GM21737 (cell line): ENCODE measurements around the gene SNX2.
A peak's percentile ranks its signal among the peaks of the same experiment; 100 is the strongest.

Experiments
- ATAC-seq: cut with Tn5 transposase; IDR thresholded peaks from one replicate; pipeline ENCODE4 v1.9.1; 2021; ENCODE audit warnings: mild to moderate bottlenecking, moderate library complexity; ENCODE audit not compliant: unreplicated experiment

The SNX2 gene

DNA sequence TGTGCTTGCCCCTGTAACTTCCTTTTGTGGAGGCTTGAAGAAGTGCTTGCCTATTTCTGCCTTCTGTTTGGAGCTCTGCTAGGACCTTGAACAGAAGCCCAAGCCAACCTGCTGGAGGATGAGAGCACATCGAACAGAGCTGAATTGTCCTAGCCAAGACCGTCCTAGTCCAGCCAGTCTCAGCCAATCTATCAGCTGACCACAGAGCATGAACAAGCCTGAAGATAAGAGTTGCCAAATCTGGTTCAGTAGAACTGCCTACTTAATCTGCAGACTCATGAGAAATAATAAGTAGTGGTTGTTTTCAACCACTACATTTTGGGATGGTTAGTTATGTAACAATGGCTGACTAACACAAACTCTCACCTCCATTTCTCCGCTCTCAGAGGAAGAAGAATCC lies 4.4 kb upstream of the SNX2 start:
- no peak for ATAC-seq

DNA sequence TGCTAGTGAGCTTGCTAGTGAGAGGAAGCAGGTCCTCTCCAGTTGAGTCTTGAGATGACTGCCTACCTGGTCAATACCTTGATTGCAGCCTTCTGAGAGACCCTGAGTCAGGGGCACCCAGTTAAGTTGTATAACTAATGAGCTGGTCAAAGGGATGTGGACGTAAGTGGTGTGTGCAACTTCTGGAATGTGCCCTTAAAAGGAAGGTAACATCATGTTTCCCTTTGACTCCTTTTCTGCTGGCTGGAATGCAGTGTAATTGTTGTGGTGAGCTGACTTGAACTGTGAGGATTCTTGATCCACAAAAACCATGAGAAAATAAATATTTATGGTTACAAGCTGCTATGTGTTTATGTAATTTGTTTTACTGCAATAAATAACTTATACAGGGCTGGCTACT lies 2.4 kb upstream of the SNX2 start:
- ATAC-seq: no peak

DNA sequence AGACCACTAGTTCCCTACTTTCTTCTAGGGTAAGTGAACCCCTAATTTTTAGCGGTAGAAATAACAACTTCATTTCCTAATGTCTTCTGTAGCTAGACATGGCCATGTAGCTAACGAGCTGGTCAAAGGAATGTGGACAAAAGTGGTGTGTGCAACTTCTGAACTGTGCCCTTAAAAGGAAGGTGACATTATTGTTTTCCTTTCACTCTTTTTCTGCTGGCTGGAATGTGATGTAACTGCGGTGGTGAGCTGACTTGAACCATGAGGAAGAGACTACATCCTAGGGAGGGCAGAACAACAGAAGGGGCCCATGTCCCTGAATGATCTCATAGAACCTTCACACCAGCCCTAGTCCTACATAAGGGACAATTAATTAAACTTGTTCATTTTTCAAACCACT lies 1.3 kb upstream of the SNX2 start:
- no peak for ATAC-seq

DNA sequence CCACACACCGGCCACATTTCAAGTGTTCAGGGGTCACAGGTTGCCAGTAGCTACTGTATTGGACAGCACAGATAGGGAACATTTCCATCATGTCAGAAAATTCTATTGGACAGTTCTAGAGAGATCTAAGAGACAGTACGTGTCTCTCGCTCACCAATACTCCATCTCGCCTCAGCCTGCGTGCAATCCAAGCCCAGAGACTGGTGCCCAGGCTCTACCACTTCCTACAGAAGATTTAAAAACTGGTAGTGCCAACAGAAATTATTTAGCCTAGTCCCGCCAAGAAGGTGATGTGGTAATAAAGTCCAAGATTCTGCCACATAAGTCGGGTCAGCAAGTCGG lies 390 bp upstream of the SNX2 start:
- ATAC-seq: peak; percentile 36

DNA sequence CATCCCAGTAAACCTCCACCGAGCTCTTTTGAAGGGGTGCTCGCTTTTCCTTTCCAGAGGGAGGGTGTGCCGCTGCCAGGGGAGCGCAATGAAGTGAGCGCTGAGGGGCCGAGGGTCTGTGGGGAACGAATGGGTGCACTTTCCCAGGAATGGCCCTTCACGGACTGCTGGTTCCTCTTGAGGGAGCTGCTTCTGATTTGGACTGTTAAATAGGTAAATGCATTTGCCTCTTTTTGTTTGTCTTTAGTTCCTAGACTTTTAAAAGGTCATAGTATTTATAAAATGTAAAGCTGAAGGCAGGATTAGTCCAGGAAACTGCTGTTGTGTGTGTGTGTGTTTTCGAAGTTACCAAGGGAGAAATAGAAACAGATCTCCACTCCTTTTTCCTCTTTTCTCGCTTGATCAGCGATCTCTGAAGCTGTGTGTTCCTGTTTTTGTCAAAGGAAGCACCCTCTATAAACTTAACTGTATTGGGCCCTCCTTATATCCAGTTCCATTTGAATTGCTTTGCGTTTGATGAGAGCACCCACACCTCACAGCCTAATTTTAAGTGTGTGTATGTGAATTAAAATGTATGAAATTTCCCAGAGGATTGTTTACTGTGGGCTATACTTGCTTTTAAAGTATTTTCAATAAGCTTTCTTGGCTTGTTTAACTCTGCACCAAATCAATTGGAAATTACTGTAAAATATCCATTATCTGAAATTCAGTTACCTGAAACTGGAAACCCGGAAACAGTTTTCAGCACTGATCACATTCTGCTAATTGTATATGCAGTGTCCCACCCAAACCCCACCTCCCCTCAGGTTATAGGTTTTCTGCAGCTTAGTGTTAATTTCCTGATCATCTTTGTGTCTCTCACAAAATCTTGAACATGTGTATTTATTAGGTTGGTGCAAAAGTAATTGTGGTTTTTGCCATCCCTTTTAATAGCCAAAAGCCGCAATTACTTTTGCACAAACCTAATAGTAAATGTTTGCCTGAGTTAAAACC lies 966 bp downstream of the SNX2 start:
- ATAC-seq: peak; percentile 4

DNA sequence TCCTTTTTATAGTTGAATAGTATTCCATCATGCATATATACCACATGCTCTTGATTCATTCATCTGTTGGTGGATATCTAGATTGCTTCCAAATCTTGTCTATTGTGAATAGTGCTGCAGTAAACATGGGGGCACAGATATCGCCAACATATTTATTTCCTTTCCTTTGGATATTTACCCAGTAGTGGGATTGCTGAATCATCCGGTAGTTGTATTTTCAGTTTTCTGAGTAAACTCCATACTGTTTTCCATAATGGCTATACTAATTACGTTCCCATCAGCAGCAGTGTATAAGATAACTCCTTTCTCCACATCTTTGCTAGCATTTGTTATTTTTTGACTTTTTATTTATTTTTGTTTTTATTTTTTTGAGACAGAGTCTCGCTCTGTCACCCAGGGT lies 3.3 kb downstream of the SNX2 start:
- ATAC-seq: no peak

DNA sequence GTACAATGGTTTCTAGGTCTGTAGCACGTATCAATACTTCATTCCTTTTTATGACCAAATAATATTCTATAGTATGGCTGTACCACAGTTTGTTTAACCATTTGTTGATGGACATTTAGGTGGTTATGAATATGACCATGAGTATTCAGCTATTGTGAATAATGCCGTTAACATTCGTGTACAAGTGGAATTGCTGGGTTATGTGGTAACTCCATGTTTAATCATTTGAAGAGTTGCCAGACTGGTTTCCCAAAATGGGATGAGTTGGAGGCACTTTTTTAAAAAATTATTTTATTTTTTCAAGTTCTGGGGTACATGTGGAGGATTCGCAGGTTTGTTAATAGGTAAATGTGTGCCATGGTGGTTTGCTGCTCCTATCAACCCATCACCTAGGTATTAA lies 4.6 kb downstream of the SNX2 start:
- ATAC-seq: no peak

DNA sequence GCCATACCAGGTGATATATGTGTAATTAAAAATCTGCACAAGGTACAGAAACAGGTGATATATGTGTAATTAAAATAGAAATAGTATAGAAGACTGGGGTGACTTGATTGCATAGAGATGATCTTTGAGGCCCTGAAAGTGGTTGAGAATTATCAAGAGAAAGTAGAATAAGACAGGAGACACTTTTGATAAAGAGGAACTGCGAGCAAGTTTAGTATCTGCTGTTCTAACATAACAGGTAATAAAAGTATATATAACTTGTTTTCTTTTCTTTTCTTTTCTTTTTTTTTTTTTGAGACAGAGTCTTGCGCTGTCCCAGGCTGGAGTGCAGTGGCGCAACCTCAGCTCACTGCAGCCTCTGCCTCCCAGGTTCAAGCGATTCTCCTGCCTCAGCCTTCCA lies 5.4 kb downstream of the SNX2 start:
- no peak for ATAC-seq

DNA sequence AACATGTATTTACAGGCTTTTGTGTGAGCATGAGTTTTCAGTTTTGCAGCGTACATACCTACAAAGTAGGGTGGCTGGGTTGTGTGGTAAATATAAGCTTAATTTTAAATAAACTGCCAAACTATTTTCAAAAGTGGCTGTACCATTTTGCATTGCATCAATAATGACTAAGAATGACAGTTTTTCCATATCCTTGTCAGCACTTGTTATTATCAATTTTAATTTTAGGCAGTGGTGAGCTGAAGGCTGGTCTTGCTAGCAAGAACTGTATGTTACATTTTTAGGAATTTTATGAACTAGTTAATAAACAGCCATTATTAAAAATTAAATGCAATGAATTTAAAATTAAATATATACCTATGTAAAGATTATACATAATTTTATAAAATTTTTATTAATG lies 6.6 kb downstream of the SNX2 start:
- no peak for ATAC-seq

DNA sequence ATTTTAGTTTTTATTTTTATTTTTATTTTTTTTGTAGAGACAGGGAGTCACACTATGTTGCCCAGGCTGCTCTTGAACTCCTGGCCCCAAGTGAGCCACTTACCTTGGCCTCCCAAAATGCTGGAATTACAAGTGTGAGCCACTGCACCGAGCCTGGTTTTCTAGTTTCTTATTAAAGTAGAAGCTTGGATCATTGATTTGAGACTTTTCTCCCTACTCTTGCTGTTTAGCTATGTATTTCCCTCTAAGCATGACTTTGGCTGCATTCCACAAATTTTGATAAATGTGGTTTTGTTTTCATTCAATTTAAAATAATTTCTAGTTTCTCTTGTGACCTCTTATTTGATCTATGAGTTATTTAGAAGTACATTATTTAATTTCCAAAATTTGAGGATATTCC lies 10.4 kb downstream of the SNX2 start:
- no peak for ATAC-seq

DNA sequence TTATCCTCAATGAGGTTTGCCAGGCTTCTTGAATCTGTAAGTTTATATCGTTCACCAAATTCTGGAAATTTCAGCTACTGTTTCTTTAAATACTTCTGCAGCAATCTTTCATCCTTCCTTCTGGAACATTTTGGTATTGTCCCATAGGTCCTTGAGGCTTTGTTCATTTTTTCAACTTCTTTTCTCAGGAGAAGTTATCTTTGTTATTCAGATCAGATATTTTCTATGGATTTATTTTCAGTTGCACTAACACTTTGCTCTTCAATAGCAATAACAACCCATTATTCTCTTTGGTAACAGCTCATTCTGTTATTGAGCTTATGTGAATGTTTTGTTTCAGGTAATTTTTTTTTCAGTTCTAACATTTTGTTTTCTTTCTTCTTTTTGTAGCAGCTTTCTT lies 13.5 kb downstream of the SNX2 start:
- no peak for ATAC-seq

DNA sequence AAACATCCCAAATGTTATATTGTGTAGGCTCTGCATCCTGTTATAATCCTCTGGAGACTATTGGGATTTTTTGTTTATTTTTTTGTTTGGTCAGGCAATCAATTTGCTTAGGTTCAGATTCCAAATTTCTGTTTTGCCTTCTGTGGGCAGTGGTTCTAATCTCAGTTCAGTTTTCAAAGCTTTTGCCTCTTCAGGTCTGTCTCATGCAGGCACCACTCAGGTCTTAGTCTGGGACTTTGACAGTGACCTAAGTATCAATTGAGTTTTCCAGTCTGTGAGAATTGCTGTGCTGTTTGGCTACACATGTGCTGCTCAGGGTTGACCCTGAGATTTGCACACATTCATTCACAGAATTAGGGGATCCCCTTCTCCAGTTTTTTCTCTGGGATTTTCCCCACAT lies 14.1 kb downstream of the SNX2 start:
- ATAC-seq: no peak

DNA sequence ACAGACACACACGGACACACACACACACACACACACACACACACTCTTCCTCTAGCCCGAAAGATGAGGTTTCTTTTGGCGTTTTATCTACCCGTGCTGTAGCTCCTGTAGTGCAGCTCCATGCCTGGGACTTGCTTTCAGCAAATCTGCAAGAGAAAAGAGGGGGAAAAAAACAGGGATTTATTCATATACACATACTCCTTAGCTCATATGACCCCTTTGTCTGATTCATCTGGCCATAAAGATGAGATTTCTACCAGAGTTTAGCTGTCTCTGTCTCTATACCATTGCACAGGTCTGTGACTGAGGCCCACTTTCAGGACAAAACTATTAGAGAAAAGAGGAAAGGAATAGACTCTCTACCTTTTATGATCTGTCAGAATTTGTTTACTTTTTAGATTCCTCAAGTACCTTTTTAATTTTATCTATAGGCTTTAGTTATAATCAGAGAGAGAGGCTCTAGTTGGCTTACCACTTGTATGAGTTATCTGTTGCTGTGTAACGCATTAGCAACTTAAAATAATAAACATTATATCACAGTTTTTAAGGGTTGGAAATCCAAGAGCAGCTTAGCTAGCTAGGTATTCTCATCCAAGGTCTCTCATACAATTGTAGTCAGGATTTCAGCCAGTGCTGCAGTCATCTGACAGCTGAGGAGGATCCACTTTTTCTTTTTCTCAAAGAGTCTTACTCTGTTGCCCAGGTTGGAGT lies 14.7 kb downstream of the SNX2 start:
- ATAC-seq: no peak

DNA sequence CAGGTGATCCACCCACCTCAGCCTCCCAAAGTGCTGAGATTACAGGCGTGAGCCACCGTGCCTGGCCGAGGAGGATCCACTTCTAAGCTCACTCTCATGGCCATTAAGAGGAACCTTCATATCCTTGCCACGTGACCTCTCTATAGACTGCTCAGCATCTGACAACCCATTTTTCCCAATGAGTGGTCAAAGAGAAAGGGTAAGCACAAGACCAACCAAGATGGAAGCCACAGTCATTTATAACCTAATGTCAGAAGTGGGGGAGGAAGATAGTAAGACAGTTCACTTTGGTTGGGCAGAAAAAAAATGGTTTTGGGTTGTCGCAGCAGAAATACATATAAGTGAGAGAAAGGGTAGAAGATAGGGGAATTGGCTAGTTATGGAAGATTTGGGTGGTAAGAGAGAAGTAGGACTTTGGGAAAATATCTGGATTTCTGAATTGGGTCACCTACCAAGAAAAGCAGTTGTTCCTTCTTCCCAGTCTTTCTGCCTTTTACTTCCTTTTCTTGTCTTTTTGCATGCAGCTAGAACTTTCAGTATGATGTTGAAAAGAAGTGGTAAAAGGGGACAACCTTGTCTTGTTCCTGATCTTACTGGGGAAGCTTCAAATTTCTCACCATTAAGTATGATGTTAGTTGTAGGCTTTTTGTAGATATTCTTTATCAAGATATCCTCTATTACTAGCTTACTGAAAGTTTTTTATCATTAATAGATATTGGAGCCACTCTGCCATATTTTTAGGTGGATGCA lies 15.6 kb downstream of the SNX2 start:
- ATAC-seq: no peak

DNA sequence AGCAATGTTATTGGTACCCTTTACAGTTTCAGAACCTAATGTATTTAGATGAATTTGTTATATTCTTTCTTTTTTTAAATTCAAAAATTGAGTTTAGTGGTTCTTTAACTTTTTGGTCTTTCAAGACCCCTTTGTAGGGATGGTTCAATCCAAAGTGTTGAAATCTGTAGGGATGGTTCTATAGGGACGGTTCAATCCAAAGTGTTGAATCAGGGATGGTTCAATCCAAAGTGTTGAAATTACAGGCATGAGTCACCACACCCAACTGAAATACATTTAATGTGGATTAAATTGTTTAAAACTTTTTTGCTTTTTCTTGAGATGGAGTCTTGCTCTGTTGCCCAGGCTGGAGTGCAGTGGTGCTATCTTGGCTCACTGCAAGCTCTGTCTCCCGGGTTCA lies 30.6 kb downstream of the SNX2 start:
- ATAC-seq: no peak

DNA sequence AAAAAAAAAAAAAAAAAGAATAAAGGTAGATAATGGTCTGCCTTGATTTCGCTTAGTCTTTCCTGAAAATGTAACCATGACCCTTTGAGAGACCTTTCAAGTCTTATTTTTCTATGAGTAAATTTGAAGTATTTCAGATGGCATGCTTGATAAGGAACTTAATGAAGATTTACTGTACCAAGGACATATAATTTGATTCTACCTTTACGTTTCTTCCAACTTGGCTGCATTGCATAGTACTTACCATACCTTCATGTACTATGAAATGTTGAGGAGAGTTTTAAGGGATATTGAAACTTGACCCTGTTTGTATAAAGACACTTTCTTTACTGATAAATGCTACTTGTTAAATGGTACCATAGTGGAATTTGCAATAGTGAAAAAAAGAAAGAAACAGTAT lies 35.5 kb downstream of the SNX2 start:
- ATAC-seq: no peak

DNA sequence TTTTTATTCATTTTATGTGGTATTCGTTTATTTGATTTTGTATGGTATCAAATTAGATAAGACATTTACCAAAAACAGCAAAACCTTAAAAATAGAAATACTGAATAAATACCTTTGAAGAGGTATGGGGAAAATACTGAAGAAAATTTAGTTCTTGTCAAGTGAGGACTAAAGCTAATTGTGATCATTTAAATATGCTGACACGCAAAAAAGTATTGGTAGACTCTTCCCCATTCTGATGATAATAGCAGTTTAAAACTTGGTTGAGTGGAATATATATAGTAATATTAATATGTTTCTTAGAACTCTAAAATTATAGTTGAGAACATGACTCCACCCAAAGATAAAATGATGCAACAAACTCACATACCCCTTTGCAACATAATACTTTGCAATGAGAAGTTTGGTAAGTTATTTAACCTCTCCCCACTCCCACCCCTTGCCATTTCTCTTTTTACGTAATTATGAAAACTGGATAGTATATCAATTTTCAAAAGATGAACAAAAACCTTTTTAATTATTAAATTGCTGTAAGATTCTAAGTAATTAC lies 40.4 kb downstream of the SNX2 start:
- ATAC-seq: no peak

DNA sequence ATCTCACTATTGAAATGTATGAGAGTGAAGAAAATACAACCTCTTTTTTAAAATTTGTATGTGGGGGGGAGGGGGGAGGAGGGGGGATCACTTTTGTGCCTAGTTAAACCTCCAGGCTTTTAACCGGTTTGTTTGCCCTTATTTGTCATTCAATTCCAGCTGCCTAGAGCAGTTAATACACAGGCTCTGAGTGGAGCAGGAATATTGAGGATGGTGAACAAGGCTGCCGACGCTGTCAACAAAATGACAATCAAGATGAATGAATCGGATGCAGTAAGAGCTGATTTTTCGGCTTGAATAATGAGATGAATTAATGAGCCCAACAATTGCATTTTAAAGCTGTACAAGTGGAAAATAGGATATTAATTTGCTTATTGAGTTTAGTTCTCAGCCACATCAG lies 41.9 kb downstream of the SNX2 start:
- ATAC-seq: no peak

DNA sequence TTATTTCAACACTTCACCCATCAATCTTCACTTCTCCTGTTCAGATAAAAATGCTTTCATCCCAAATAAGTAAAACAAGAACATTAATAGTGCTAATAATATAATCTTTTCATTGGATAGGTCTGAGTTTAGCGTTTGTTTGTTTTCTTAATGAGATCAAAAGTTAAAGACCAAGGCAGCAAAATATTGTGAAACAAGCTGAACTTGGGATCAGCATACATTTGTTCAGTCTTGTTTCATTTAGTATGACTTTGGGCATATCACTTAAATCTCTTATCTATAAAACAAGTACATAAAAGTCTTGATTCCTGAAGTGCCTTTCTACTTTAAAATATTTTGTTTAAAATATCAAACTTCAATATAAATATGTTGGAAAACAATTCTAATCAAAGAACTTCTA lies 57.1 kb downstream of the SNX2 start:
- ATAC-seq: no peak

DNA sequence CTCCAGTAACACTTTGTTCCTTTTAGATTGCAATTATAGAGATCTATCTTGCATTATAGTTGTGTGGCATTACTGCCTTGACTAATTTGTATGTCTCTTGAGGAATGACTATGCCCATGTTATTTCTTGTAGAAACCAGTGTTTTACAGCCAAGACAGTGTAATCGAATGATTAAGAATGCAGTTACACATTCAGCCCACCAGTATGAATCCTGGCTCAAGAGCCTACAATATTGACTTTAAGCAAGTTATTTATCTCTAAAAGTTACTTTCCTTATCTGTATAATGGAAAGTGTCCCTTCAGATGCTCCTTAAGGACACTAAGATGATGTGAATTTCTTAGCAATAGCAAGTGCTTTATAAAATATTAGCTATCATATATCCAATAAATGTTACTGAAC lies 60.8 kb downstream of the SNX2 start:
- no peak for ATAC-seq

DNA sequence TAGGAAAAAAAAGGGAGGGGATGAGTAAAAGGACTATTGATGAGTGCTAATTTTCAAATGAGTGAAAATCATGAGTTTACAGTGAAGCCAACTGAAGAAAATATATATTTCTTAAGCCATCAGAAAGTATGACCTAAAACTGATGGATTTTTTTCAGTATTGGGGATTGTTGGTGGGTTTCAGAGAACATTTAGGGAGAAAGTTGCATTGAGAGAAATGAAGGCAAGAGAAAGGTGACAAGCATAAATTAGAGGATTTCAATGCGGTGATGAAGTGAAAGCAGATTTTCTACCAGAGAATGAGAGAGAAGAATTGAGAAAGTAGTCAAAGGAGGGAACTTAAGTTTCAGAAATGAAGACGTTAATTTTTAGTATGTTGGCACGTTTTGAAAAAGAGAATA lies 62.1 kb downstream of the SNX2 start:
- ATAC-seq: no peak
